GM12864 (cell line): Measurements from ENCODE around the gene OPCML.

ENCODE experiments used
- DNase-seq: peaks from one replicate; pipeline ENCODE4 v3.0.0-alpha.2; 2011; ENCODE audit warnings: low read depth
- H3K4me3 ChIP-seq: 2 replicates; pipeline ENCODE4 v1.5.1; 2011; ENCODE audit warnings: mild to moderate bottlenecking, low read depth, low read length, control low read depth
- TF ChIP-seq, protein P1 (sequence below): IDR thresholded peaks from 2 replicates; pipeline ENCODE4 v1.5.1; 2011; ENCODE audit warnings: low read depth, mild to moderate bottlenecking, moderate library complexity, low read length, control low read depth, inconsistent platforms; ENCODE audit errors: missing control alignments

Gene OPCML

DNA sequence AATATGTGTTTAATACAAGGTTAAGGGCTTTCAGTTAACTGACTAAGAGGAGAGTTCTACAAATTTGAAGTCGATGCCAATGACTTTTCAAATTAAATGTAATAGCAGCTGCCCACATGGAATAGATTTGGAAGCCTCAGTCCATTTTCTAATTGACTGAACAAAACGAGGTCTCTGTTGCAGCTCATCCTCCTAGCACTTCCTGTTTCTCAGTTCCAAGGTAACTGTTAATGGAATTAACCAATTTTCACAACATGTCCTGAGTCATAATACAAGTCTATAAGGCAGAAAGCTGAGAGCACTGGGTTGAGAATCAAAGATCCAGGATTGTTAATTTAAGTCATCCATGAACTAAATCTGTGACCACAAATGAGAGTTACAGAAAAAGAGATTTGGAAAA, 177.2 kb downstream of the OPCML start:
- no peak overlapping the region for H3K4me3 ChIP-seq
- TF ChIP-seq, protein P1, sequence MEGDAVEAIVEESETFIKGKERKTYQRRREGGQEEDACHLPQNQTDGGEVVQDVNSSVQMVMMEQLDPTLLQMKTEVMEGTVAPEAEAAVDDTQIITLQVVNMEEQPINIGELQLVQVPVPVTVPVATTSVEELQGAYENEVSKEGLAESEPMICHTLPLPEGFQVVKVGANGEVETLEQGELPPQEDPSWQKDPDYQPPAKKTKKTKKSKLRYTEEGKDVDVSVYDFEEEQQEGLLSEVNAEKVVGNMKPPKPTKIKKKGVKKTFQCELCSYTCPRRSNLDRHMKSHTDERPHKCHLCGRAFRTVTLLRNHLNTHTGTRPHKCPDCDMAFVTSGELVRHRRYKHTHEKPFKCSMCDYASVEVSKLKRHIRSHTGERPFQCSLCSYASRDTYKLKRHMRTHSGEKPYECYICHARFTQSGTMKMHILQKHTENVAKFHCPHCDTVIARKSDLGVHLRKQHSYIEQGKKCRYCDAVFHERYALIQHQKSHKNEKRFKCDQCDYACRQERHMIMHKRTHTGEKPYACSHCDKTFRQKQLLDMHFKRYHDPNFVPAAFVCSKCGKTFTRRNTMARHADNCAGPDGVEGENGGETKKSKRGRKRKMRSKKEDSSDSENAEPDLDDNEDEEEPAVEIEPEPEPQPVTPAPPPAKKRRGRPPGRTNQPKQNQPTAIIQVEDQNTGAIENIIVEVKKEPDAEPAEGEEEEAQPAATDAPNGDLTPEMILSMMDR, result no peak
- no peak for DNase-seq

DNA sequence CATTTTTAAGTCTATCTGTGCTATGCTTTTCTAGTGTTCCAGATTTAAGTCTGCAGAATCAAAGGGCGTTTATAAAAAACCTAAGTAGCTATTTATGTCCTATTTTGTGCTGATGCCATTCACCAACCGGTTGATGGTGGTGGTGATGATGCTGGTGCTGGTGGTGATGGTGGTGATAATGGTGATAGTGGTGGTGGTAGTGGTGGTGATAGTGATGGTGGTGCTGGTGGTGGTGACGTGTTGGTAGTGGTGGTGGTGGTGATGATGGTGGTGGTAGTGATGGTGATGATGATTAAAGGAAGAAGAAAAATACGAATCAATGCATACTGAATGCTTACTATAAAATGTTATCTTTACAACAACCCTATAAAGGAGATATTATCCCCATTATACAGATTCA, 178.2 kb downstream of the OPCML start:
- TF ChIP-seq, protein P1, result no peak
- DNase-seq, result no peak
- no peak overlapping the region for H3K4me3 ChIP-seq

DNA sequence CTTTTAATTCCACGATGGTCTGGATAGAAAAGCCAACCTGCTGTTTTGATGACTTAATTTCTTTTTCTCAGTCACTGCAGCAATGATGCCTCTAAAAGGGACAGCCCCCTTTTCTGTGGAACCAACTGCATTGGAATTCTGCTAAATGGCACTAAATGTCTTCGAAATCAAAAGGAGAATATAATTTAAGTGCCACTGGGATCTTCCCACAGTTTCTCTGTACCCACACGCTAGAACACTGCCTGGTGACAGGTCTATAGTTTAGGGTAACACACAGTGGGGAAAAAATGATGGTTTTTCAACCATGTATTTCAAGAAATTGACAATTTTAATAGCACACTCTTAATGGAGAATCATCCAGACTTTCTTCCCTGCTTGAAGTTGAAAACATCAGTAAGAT, 182.3 kb downstream of the OPCML start:
- TF ChIP-seq, protein P1, result no peak
- DNase-seq, result no peak
- H3K4me3 ChIP-seq, result no peak overlapping the region

DNA sequence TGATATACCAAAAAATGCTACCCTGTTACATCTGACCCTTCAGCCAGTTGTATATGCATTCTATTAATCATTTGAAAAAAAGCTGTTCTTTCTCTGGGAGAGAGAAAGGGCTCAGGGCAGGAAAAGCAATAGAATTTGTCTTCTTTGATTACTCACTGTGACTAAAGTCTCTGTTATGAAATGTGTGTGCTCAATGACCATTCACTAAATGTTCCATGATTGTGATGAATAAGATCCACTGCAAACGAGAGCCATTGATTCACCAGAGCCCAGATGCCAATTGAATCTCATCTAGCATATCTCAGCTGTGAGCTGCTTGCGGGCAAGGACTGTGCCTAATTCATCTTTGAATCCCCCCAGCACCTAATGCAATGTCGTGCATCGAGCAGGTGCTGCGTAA, 184.3 kb downstream of the OPCML start:
- TF ChIP-seq, protein P1, result no peak
- DNase-seq, result no peak
- no peak overlapping the region for H3K4me3 ChIP-seq

DNA sequence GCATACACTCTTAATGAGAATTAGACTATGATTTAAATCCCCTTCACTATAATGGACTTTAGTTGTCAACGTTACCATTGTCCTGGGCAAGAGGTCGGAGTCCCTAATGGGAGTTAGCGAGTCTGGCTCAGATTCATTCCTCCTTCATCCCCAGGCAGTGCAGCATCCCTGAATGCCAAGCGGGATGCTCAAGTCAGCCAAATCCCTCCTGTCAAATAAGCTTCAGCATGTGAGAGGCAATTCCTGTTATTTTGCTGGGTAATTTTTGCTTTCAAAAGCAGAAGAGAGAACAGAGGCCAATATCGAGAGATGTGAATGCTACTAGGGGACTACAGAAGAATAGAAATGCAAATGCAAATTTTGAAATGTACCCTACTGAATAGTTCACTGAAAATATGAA, 186.2 kb downstream of the OPCML start:
- H3K4me3 ChIP-seq, result no peak overlapping the region
- TF ChIP-seq, protein P1, result no peak
- no peak for DNase-seq

DNA sequence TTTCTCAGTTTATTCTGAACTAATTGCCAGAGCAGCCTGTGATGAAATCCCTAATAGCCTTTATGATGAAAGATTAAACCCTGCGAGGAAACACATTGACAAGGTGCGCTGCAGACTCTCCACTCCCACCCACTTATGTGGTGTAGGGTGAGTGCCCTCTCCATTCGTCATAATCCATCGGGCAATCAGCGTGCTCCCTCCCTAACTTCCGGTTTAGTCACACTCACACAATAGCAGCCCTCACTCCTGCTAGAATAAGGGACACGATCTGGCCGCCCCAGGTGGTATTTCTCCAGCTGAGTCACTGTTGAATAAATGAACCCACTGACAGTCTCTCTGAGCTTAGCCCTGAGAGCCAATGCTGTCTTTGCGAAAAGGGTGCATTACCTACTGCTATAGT, 188.3 kb downstream of the OPCML start:
- TF ChIP-seq, protein P1, result no peak
- no peak overlapping the region for H3K4me3 ChIP-seq
- no peak for DNase-seq

DNA sequence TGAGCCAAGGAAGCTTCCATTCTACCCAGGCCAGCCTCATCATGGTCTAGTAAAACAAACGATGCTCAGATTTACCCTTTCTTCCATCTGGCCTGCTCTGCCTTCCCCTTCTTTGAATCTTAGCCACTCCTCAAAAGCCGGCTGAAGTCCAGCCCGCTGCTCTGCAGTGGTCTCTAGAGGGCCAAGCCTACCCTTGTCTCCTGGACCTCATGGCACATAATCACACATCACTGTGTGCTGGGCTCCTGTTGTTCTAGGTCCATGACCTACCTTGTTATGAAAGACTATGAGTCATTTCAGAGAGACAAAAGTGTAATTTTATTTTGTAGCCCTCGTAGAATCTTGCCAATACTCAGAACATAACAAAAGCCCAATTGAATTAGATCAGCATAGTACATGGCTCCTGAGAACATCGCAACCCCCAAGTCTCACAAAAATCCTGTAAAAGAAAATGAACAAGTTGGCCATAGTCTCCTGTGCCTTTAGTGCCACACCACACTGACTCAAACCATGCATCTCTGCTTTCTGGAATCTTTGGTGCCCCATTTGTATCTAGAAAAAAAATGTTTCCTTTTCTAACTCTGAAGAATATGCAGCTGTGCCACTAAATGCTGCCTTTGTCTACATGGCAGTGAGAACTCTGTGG, 192.7 kb downstream of the OPCML start:
- no peak overlapping the region for H3K4me3 ChIP-seq
- DNase-seq, result no peak
- TF ChIP-seq, protein P1, result no peak
